ENCODE measurements around the gene LUZP1. TPM values are rescaled to one million over a fixed set of nuclear protein-coding genes. Genes with fewer than 3 reads are reported as not detected.

The LUZP1 gene
- total RNA-seq, 1 experiment from 2014 or later: 40.2 TPM

DNA sequence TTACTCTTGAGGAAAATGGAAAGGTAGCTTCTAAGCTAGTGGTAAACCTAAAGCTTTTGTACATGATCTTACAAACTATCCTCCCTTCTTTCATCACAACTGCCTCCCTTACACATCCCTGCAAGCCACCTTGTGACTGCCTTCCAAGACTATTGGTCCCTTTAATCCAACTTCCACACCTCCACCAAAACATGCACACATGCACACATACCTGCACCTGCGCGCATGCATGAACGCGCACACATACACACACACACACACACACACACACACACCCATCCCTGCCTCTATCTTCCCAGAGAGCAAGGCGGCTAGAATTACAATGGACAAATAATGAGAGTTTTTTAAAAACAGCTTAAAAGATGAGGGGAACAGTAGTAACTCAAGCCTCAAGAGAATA is 58.3 kb downstream of the LUZP1 start:
- DNase-seq (ENCODE audit: low read depth, low spot score) (no peak), ATAC-seq (no peak)
- POLR2A ChIA-PET: interaction anchor here (0.6 kb wide), 1 partner anchor 28 kb away, joined by 14 read pairs; no protein-coding TSS in a partner anchor
- CTCF ChIA-PET: interaction anchor here (1.2 kb wide), 1 partner anchor 12 kb away, joined by 3 read pairs; no protein-coding TSS in a partner anchor
- no peaks in the 10 kb centered on the region for H3K9me3 ChIP-seq (ENCODE audit: control insufficient read depth, insufficient read depth, low read depth, low read length)
- H3K4me3 ChIP-seq (ENCODE audit: low read depth in 2 of 2, low read length in 2 of 2): no peak overlapping the region
- intact Hi-C loops (cut with micrococcal nuclease; ENCODE audit: unreplicated experiment): no loop called here
- H3K4me1 ChIP-seq (ENCODE audit: control insufficient read depth, insufficient read depth, low read length): peaks cover 7% of the 10 kb centered on the region
- H3K27me3 ChIP-seq (ENCODE audit: control insufficient read depth, insufficient read depth, low read length): no peaks in the 10 kb centered on the region
- in situ Hi-C loops (cut with HindIII; ENCODE audit: low pct_unique_long_range_greater_than_20kb, low sequenced_read_pairs): no loop called here
- no peak for TF ChIP-seq SIN3A (IDR thresholded peaks at IDR 0.05; ENCODE audit: borderline replicate concordance, insufficient read depth, low read depth, low read length)
- TF ChIP-seq, protein P1, sequence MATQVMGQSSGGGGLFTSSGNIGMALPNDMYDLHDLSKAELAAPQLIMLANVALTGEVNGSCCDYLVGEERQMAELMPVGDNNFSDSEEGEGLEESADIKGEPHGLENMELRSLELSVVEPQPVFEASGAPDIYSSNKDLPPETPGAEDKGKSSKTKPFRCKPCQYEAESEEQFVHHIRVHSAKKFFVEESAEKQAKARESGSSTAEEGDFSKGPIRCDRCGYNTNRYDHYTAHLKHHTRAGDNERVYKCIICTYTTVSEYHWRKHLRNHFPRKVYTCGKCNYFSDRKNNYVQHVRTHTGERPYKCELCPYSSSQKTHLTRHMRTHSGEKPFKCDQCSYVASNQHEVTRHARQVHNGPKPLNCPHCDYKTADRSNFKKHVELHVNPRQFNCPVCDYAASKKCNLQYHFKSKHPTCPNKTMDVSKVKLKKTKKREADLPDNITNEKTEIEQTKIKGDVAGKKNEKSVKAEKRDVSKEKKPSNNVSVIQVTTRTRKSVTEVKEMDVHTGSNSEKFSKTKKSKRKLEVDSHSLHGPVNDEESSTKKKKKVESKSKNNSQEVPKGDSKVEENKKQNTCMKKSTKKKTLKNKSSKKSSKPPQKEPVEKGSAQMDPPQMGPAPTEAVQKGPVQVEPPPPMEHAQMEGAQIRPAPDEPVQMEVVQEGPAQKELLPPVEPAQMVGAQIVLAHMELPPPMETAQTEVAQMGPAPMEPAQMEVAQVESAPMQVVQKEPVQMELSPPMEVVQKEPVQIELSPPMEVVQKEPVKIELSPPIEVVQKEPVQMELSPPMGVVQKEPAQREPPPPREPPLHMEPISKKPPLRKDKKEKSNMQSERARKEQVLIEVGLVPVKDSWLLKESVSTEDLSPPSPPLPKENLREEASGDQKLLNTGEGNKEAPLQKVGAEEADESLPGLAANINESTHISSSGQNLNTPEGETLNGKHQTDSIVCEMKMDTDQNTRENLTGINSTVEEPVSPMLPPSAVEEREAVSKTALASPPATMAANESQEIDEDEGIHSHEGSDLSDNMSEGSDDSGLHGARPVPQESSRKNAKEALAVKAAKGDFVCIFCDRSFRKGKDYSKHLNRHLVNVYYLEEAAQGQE (IDR thresholded peaks at IDR 0.05; ENCODE audit: insufficient read depth in 1 of 2, low read depth in 2 of 2, low read length in 1 of 2): no peak
- TF ChIP-seq TCF7L2 (IDR thresholded peaks at IDR 0.05; ENCODE audit: low read depth, low read length): no peak
- TF ChIP-seq, protein P2, sequence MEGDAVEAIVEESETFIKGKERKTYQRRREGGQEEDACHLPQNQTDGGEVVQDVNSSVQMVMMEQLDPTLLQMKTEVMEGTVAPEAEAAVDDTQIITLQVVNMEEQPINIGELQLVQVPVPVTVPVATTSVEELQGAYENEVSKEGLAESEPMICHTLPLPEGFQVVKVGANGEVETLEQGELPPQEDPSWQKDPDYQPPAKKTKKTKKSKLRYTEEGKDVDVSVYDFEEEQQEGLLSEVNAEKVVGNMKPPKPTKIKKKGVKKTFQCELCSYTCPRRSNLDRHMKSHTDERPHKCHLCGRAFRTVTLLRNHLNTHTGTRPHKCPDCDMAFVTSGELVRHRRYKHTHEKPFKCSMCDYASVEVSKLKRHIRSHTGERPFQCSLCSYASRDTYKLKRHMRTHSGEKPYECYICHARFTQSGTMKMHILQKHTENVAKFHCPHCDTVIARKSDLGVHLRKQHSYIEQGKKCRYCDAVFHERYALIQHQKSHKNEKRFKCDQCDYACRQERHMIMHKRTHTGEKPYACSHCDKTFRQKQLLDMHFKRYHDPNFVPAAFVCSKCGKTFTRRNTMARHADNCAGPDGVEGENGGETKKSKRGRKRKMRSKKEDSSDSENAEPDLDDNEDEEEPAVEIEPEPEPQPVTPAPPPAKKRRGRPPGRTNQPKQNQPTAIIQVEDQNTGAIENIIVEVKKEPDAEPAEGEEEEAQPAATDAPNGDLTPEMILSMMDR (IDR thresholded peaks at IDR 0.05): no peak
- no peak for TF ChIP-seq POLR2AphosphoS5 (IDR thresholded peaks at IDR 0.05; ENCODE audit: low read depth, low read length)
- peaks cover 8% of the 10 kb centered on the region; the same call in 1 of the 2 replicates for H3K36me3 ChIP-seq (ENCODE audit: control insufficient read depth, insufficient read depth, low read length)
- H3K27ac ChIP-seq (ENCODE audit: low read length): no peak overlapping the region
- BruUV-seq (replicated peaks): no TSS peak

DNA sequence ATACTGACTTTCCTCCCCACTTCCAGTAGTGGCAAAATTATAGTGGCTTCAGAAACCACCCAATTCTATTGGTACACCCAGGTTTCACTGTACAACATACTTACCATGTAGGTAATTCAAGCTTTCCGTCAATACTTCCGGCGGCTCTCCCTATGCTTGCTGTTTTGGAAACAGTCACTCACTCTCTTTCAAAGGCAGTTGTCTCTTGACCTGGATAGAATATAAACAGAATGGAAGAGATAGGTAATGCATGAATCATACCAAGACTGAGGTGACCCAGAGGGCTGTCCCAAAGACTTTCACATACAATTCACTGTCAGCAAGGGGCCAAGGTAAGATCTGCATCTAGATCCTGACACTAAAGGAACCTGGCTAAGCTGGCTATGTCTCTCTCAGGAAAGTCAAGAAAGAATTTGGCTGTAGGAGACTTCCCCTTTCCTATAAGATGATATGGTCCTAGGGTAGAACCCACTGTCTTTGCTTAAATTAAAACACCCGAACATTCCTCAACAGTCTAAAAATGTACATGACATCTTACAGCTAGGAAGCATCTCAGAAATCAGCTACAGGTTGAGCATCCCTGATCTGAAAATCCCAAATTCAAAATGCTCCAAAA is 59.6 kb downstream of the LUZP1 start:
- H3K27me3 ChIP-seq (ENCODE audit: control insufficient read depth, insufficient read depth, low read length): no peaks in the 10 kb centered on the region
- no peak overlapping the region for H3K27ac ChIP-seq (ENCODE audit: low read length)
- POLR2A ChIA-PET: interaction anchor here (0.6 kb wide), 1 partner anchor 103 kb away, joined by 3 read pairs; no protein-coding TSS in a partner anchor
- CTCF ChIA-PET: interaction anchor here (0.6 kb wide), 1 partner anchor 13 kb away, joined by 3 read pairs; no protein-coding TSS in a partner anchor
- ATAC-seq (0 out of 2 replicates have a peak, but pooled peaks have one; percentile 32), DNase-seq (ENCODE audit: low read depth, low spot score) (no peak)
- peaks cover 8% of the 10 kb centered on the region; the same call in 1 of the 2 replicates for H3K36me3 ChIP-seq (ENCODE audit: control insufficient read depth, insufficient read depth, low read length)
- no TSS peak for BruUV-seq (replicated peaks)
- H3K9me3 ChIP-seq (ENCODE audit: control insufficient read depth, insufficient read depth, low read depth, low read length): no peaks in the 10 kb centered on the region
- intact Hi-C loops (cut with micrococcal nuclease; ENCODE audit: unreplicated experiment): no loop called here
- TF ChIP-seq TCF7L2 (IDR thresholded peaks at IDR 0.05; ENCODE audit: low read depth, low read length) (no peak), SIN3A (IDR thresholded peaks at IDR 0.05; ENCODE audit: borderline replicate concordance, insufficient read depth, low read depth, low read length) (no peak)
- TF ChIP-seq, protein P2 (IDR thresholded peaks at IDR 0.05): no peak
- H3K4me3 ChIP-seq (ENCODE audit: low read depth in 2 of 2, low read length in 2 of 2): no peak overlapping the region
- in situ Hi-C loops (cut with HindIII; ENCODE audit: low pct_unique_long_range_greater_than_20kb, low sequenced_read_pairs): no loop called here
- H3K4me1 ChIP-seq (ENCODE audit: control insufficient read depth, insufficient read depth, low read length): peaks cover 4% of the 10 kb centered on the region

Data from Panc1 (cell line).